ENCODE data around the gene DAND5.

DAND5 gene

DNA sequence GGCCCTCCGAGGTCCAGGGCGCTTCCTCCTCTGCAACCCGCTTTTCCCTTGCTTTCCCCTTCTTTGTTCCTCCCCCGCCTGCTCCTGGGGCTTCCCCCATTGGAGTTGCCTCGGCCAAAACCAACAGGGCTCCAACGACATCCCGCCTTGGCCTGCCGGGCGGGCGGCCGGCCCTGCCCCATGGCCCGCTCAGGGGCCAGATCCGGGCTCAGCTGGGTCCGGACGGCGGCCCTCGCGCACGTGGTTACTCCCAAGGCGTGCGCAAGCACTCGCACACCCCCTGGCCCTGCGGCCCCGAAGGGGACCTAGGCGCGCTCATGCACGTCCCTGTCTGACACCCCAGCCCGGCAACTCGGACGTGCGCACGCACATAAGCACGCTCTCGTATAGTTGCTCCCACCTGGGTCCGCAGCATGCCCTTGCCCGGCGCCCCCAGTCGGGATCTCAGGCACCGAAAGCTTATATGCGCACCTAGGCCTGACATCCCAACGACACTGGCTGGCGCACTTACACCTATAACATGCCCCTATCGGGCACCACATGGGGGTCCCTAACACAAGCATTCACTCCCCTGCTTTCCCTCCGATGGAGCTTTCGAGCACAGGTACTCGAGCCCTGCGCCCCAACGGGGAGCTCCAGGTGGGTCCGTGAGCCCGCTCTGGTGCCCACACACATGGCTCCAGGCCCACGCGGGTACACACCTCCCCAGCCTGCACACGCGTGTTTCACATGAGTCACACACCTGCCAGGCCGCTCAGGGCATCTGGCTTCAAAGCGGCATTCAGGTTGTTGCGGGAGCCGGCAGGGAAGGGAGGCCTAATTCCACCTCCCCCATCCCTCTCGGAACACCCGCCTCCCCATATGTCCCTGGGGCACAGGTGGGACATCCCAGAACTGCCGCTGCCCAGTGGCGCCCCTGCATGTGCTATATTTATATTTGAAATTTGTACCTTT lies 40.9 kb downstream of the DAND5 start:
- no peak for DNase-seq (ENCODE audit: low spot score)

DNA sequence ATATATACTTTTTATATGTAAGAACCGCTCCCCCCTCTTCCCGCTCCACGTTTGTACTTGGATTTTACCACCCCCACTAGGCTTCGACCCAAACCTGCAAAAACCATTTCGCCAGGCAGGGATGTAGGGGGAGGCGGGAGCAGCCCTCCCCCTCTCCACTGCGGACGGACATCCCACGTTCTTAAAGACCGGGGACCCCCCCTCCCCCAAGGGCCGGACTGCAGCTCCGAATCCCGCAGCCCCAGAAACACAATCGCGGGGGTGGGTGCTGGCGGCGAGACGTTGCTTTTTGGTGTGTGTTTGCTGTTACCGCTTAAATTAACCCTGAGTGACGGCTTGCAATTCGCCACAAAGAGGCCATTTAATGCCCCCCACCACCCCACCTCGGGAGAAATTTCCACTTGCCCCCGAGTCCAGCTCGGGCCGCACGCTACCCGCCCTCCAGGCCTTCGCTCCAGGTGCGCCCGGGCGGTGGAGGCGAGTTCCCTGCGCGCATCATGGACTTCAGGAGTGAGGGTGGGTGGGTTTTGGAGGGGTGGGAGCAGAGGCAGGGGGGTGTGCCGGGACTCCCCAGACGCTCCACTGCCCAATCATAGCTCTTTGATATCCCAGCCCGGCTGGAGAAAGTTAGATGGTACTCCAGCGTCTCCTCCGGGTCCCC lies 41.7 kb downstream of the DAND5 start:
- no peak for DNase-seq (ENCODE audit: low spot score)

DNA sequence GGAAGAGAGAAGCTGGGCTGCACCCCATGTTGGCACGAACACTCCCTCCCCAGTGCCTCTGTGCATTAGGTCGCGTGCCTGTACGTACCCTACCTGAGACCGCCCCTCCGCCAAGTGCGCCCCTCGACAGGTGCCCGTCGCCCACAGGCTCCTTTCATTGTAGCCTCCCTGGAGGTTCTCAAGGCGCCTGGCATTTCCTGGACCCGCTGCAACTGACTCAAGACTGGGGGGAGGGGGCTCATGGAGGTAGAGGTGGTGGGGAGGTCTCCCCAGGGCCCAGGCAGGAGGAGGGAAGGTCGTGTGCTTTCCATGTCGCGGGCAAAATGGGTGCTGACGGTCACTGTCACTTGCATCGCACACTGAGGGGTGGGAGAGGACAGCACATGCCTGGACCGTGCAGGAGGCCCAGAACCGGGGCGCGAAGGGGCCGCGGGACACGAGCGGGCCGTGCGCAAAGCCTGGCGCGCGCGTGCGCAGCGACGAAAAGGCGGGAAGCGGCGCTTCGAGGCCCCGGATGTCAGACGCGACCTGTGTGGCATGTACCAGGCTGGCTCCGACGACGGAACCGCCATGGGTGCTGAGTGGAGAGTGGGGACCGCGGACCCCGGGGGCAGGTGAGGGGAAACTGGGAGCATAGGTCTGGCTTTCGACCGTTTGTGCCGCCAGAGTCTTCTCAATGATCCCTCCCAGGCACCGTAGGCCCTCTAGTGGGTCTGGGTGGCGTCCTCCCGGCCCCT lies 42.4 kb downstream of the DAND5 start:
- no peak for DNase-seq (ENCODE audit: low spot score)

DNA sequence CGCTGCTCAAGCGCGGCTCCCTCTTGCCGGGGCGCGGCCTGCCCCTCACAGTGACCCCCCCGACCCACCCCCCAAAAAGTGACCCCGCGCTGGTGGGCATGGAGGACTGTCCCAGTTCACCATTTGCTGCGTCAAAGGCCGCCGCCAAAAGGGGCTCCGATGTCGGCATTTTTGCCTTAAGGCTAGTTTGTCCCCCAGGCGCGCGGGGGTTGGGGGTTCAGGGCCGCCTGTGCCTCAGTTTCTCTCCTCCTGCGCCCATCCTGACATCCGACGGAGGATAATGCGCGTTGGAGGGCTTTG lies 43.0 kb downstream of the DAND5 start:
- DNase-seq (ENCODE audit: low spot score), result no peak

DNA sequence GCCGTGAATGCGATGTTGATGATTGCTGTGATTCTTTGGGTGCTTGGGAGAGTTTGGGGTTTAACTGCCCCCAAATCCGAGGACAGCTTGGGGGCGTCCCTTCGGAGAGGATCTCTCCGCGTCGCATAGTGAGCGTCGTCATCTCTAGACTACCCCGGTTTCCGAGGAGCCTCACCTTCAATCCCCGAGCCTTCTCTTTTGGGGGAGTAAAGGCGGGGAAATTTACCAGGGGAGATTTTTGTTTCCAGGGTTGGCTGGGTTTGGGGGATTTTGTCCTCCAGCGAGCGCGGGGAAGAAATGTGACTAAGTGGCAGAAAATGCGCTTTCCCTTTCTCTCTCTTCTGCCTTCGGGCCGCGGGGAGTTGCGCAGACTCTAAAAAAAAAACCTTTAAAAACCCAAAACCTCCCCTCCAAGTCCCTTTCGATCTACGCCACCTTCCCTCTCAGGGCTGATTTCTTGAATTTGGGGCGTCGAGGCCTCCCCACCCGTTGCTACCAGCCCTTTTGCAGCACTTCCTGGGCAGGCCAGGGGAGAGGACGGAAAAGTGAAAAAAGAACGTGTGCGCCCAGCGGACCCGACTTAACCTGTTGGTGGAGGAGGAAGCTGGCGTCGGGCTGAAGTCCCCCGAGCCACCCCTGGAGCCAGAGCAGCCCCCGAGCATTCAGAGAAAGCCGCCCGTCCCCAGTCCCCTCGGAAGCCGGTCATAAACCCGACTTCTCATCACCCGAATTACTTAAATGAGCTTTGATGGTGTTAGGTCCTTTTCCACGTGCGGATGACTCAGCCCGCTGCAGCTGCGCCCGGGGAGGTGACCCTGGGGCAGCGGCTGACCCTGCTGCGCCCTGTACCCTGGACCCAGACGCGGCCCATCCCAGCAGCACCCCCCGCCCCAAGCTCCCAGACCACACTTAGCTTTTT lies 43.6 kb downstream of the DAND5 start:
- DNase-seq (ENCODE audit: low spot score), result peak; percentile 74

DNA sequence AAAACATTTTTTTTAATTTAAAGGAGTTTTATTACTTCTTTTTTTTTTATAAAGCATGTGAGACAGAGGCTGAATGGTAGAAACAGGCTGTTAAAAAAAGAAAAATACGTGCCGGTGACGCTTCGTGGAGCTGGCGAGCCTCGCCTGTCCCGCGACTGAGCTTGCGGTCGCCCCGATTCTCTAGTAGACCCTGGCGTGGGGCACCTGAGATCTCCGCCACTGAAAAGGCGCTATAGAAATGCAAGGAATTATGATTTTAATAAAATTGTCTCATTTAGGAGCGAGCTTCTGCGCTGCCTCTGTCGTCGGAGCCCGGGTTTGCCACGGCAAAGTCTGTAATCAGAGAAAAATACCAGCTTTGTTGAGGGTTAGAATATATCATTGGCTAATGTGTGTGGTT lies 44.3 kb downstream of the DAND5 start:
- DNase-seq (ENCODE audit: low spot score), result no peak

DNA sequence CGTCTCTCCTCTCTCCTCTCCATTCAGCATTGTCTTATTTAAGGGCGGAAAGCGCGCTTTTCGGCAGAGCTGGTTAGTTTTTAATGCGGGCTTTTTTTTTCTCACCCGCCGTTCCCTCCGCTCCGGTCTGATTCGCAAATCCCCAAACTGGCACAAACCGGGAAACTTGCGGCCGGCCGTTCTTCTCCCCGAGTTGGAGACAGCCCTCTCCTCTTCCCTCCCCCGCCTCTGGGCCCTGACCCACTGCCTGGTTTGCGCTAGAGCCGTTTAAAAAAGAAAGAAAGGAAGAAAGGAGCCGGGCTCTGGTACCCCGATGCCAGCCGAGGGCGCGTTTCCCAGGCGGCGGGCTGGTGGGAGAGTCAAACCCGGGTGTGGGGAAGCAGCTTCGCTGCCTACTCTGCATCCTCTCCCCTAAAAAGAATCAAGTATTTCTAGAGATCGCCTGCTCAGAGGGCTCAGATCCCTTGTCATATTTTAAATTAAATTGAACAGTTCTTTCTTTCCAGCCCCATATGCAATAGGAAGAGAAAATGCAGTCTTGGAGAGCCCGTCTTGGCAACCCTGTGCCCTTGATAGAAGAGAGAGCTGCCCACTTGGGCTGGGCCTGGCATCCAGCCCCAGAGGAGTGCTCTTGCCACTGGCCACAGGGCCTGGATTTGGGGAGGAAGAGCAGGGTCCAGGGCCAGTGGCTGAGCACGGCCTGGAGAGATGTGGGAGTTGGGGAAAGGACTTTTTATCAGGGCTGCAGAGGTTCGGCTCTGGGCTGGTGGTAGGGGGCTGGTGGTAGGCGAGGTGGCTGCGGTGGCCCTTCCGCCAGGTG lies 44.9 kb downstream of the DAND5 start:
- peak; percentile 21 for DNase-seq (ENCODE audit: low spot score)

DNA sequence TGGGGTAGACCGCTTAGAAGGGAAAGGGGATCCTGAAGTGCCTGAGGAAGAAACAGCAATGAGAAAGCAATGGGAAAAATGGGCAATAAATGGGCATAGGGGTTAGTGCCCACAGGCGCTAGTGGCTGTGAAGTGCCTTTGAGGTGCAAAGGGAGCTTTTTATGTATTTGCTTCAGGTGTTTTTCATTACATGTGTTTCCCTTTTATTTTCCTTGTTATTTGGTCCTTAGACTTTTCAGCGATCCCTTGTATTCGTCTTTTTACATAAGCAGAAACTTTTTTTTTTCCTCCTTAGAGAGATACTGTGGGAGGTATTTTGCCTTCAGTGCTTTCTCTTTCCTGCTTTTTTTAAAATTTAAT lies 45.5 kb downstream of the DAND5 start:
- DNase-seq (ENCODE audit: low spot score), result no peak

DNA sequence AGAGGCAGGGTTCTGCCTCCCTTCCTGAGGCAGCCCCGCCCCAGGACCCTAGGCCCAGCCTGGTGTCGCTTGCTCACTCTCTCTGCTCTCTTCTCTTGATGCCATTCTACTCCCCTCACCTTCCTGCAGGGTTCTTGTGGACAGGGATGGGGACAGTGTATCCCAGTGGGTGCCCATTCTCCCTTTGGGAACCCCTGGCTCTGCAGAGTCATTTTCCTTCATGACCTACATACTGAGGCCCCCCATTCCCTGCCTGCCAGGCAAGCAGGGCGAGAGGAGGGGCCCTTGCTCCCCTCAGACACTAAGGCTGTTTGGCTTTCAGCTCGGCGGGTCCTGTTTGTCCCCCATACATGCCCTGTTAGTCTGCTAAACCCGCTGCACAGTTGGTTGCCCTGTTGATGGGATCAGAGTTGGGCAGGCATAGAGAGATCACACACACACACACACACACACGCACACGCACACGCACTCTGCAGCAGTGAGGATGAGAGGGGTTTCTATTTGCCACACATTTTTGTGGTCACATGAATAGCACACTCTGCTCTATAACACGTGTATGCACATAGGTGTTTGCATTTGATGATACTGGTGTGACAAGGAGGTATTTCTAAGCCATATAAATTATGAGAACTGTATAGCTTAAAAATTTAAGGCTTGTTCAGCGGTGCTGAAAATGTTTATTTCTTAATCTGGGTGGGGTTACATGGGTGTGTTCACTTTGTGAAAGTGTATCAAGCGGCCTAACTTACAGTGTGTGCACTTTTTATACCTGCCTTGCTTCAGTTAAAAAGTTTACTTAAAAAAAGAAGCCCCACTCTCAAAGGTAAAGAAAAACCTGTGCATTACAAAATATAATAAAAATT lies 46.2 kb downstream of the DAND5 start:
- DNase-seq (ENCODE audit: low spot score), result no peak

DNA sequence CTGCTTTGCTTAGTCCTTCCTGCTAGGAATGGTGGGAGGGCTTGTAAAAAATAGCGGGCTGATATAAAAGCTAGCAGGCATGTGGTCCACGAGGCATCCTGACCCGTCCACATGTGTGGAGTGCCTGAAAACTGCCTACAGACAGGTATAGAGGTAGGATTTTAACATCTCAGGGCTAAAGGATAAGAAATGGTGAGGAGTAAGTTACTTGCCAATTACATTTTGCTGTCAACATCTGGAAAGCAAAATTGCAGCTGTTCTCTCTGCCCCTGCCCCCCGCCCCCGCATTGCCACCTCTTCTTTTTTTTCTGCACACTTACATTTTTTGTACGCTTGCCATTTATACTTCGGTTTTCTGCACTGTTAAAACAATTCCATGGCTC lies 46.9 kb downstream of the DAND5 start:
- DNase-seq (ENCODE audit: low spot score), result no peak

DNA sequence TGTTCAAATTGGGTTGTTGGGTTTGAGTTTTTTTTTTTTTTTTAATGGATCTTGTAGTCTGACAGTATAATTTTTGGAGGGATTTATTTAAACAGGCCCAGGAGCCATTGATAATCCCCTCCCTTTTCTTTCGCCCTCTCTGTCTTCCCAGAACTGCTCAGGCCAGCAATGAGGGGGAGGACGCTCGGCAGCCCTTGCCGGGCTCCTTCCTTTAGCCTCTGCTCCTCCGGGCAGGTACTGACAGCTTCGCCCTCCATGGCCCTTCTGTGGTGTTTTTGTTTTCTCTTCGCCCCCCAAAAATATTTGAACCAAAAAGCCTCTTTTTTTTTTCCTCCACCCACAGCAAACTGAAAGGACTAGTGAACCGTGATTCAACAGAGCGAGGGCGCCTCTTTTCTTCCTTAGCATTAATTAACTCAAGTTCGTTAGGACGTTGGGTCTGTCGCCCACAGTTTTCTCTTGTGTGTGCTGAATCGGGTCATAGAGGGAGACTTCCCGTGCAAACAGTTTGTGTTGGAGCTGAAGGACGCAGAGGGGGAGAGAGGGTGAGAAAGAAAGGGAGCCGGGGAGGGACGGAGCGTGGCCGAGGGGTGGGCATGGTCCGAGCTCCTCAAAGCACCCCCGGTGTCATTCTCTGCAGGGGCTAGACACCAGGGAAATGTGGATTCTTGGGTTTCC lies 47.4 kb downstream of the DAND5 start:
- DNase-seq (ENCODE audit: low spot score), result no peak

DNA sequence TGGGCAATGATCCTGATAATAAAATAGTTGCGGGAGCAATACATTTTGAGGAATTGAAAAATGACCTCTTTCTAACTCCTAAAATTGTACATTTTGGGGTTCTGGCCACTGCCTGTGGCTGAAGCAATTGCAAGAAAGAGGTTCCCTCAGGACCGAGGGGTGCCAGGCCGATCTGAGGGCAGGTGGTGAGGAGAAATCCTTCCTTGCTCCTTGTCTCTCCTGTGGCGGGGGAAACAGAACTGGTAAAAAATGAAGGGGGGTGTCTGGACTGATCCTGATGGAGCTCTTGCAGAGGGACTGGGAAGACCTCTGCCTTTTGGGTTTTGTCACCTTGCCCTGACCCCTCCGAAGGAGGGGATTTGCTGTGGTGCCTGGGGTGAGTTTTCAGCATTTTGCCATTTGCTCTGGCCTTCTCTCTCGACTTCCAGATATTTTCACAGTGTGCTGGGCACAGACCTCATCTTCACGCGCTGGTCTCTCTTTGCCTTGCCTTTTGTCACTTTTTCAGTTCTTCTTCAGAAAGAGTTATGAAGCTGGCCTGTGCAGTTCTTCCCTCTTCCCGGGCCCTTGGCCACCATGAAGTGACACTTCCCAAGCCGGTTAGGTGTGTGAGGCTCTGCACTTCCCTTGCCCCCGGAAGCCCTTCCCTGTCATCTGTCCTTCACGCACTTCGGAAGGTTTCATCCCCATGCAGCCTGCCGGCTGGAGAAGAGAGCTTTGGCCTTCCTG lies 48.1 kb downstream of the DAND5 start:
- no peak for DNase-seq (ENCODE audit: low spot score)

DNA sequence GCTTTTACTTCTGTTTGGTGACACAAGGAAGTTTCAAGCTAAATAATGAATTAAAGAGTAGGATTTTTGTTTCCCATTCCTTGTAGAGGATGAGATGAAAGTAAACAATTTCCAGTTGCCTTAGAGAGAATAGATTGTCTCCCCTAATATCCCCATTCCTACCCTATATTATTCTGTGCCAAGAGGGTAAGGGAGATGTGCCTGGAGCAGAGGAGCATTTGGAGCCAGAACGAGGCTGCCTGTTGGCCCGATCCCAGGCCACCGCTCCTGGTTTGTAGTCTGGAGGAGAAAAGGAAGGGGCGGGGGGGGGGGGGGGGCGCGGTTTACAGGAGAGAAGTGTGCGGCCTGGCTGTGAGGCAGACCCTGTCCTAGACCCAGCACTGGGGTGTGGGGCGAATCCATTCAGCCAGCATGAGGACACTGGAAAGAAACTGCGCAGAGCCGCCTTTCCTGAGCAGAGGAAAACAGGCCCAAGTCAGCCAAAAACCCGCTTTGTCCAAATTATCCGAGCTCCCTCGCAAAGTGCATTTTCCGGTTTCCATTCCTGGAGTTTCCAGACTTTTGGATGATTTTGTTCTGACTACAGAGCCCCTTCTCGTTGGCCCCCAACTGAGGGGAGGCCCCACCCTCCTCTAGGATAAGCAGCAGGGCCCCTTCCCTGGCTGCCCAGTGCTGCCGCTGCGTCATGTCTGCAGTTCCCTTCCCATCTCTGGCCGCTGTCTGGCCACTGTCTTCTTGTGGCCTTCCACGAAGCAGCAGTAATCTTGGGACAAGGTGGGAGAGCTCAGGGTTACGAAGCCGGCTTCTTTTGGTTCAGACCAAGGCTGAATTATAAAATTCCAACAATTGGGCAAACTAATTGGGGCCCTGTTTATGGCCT lies 48.9 kb downstream of the DAND5 start:
- peak; percentile 47 for DNase-seq (ENCODE audit: low spot score)

DNA sequence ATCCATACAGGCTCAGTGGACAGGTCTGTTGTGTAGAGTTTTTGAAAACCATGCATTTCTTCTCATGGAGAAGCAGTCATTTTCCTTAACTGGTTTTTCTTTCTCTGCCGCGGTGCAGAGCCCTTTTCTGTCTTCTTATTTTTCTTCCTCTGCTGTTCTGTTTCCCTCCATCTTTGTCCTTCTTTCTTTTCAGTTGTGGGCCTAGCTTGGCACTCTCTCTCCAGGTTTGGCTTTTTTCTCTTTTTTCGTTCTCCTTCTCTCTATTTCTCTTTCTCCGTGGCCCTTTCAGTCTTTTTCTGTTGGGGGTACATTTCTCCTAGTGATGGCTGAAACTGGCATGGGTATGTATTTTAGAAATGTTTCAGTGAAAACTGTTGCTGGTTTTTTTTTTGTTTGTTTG lies 50.0 kb downstream of the DAND5 start:
- no peak for DNase-seq (ENCODE audit: low spot score)

DNA sequence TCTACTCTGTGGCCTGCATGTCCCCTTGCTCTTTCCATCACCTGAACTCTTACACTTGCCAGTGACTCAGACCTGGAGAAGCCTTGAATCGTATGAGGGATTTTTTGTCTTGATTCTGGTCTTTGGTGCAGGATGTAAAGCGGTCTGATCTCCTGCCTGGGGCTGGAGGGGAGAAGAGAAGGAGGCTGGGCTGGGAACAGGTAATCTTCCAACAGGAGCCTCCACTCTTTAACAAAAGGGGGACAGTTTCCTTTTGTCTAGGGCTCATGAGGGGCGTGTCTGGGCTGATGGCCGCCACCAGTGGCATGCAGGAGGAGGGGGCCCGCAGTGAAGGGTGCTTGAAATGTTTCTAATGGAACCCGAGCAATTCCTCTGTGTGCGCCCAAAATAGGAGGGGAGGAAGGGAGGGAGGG lies 50.6 kb downstream of the DAND5 start:
- DNase-seq (ENCODE audit: low spot score), result no peak

DNA sequence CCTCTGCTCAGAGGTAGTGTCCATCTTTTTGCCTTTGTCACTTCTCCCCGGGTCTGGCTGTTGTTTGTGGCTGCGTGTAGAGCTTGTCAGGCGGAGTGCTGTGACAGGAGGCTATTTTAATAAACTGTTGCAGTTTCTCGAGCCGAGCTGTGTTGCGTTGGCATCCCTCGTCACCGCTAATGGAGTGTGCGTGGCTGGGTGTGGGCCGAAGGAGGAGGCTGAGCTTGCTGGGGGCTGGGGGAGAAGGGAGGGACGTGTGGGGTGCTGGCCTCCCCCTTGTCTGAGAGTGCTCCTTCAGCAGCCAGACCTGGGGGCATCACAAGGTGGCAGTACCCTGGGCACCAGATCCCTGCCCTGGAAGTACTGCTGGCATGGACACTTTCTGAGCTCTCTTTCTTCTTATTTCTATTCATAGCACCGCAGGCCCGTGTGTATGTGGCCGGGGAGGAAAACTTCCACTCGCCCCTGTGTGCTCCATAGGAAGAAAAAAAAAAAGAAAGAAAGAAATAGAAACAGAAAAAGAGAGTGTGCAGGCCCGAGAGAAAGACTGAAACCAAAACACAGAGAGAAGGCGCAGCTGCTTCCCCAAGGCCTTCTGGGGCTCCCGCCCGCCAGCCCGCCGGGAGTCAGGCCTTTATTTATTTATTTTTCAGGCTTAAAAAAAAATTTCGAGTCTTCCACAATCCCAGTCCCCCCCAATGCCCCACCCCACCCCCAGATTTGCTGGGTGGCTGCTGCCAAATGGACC lies 52.9 kb downstream of the DAND5 start:
- peak; percentile 50 for DNase-seq (ENCODE audit: low spot score)

Data from AG08395 (cell line).